ENCODE measurements around the gene DAPK1. TPM values are rescaled to one million over a fixed set of nuclear protein-coding genes. Genes with fewer than 3 reads are reported as not detected.

DAPK1 gene
- total and polyA plus RNA-seq, 8 donors, result 78.2 to 242 (median 215) TPM

GRCh38 chr9:87533271-87533670 lies 35.6 kb downstream of the DAPK1 start:
- H3K9me3 ChIP-seq, result no peaks in the 10 kb centered on the region
- H3K4me1 ChIP-seq, result peaks cover 0 to 45% of the 10 kb centered on the region in 2 donors
- no peak overlapping the region for H3K27ac ChIP-seq
- no peaks in the 10 kb centered on the region for H3K27me3 ChIP-seq
- TF ChIP-seq, protein P1, sequence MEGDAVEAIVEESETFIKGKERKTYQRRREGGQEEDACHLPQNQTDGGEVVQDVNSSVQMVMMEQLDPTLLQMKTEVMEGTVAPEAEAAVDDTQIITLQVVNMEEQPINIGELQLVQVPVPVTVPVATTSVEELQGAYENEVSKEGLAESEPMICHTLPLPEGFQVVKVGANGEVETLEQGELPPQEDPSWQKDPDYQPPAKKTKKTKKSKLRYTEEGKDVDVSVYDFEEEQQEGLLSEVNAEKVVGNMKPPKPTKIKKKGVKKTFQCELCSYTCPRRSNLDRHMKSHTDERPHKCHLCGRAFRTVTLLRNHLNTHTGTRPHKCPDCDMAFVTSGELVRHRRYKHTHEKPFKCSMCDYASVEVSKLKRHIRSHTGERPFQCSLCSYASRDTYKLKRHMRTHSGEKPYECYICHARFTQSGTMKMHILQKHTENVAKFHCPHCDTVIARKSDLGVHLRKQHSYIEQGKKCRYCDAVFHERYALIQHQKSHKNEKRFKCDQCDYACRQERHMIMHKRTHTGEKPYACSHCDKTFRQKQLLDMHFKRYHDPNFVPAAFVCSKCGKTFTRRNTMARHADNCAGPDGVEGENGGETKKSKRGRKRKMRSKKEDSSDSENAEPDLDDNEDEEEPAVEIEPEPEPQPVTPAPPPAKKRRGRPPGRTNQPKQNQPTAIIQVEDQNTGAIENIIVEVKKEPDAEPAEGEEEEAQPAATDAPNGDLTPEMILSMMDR (IDR thresholded peaks at IDR 0.05), result no peak
- DNase-seq (no peak), ATAC-seq (no peak)
- intact Hi-C loops (cut with DNase I), result no loop called here
- H3K36me3 ChIP-seq, result no peaks in the 10 kb centered on the region
- H3K4me3 ChIP-seq, result no peak overlapping the region

DNA sequence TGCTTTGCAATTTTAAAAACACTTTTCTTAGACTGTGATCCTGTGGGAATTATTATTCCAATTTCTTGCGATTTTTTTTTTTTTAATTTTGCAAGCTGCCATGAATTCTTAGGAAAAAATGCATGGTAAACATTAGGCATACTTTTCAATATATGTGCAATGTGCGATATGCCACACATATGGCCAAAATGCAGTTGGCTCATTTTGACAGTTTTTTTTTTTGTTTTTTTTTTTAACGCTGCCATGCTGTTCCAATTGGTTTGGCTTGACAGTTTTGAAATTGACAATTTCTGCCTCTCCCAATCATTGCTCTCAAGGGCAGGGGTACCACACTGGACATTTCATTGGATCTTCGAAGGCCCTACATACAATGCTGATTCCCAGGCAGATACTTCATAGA lies 36.4 kb downstream of the DAPK1 start:
- no peak for ATAC-seq
- Histone ChIP-seq H3K36me3 (no peaks in the 10 kb centered on the region), H3K27ac (no peak overlapping the region), H3K4me1 (peaks cover 0 to 38% of the 10 kb centered on the region in 2 donors), H3K27me3 (no peaks in the 10 kb centered on the region), H3K4me3 (no peak overlapping the region), H3K9me3 (no peaks in the 10 kb centered on the region)
- intact Hi-C loops (cut with DNase I), result no loop called here
- TF ChIP-seq, protein P1 (IDR thresholded peaks at IDR 0.05), result no peak
- DNase-seq, result no peak

DNA sequence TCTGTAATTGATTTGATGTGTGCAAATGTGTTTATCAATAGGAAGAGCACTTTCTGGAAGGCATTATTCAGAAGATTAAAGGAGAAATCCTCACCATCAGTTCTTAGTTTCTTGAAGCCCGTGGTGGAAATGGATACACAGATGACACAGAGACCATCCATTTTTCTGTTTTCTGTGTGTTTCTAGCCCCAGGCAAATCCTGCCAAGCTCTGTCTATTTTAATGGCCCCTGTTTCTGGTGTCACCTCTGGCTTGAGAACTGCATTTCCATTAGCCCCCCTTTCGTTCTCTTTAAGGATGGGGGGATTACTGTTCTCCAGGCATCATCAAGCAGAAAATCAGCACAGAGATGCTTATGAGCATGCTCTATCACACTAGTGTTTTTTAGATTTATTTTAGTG lies 37.3 kb downstream of the DAPK1 start:
- DNase-seq (no peak), ATAC-seq (no peak)
- Histone ChIP-seq H3K36me3 (peaks cover 0 to 5% of the 10 kb centered on the region in 2 donors), H3K9me3 (no peaks in the 10 kb centered on the region), H3K27me3 (no peaks in the 10 kb centered on the region), H3K27ac (no peak overlapping the region), H3K4me1 (peaks cover 0 to 28% of the 10 kb centered on the region in 2 donors), H3K4me3 (no peak overlapping the region)
- intact Hi-C loops (cut with DNase I), result no loop called here
- TF ChIP-seq, protein P1 (IDR thresholded peaks at IDR 0.05), result no peak

- Histone ChIP-seq H3K36me3 (peaks cover 0 to 11% of the 10 kb centered on the region in 2 donors), H3K27me3 (no peaks in the 10 kb centered on the region), H3K9me3 (no peaks in the 10 kb centered on the region), H3K4me3 (no peak overlapping the region), H3K4me1 (peaks cover 0 to 18% of the 10 kb centered on the region in 2 donors), H3K27ac (no peak overlapping the region)
- DNase-seq (no peak), ATAC-seq (no peak)
- TF ChIP-seq, protein P1 (IDR thresholded peaks at IDR 0.05), result no peak
- intact Hi-C loops (cut with DNase I), result no loop called here
Measured at GRCh38 chr9:87535817-87536539, 38.3 kb downstream of the DAPK1 start.

DNA sequence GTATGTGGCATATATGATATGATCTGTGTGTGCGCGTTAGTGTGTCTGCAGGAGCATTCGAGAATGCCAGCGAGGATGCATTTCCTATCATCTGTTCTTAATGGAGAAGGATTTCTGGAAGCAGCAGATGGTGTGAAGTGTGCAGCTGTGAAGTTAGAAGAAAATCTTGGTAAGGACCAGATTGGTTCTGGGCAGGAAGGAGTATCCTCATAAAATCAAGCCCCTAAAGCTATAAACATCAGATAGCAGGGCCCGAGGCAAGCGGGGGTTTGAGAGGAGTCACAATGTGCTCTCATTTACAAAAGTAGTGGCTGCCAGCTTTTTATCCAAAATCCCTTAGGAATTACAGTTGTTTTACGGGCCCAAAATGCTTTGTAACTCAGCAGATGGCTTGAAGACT lies 40.0 kb downstream of the DAPK1 start:
- H3K9me3 ChIP-seq, result no peaks in the 10 kb centered on the region
- TF ChIP-seq, protein P1 (IDR thresholded peaks at IDR 0.05), result no peak
- intact Hi-C loops (cut with DNase I), result no loop called here
- DNase-seq, result no peak
- no peak for ATAC-seq
- H3K27ac ChIP-seq, result no peak overlapping the region
- peaks cover 0 to 15% of the 10 kb centered on the region in 2 donors for H3K36me3 ChIP-seq
- no peak overlapping the region for H3K4me3 ChIP-seq
- no peaks in the 10 kb centered on the region for H3K27me3 ChIP-seq
- peaks cover 0 to 9% of the 10 kb centered on the region in 2 donors for H3K4me1 ChIP-seq
